ENCODE results near the gene TRAF3IP1. TPM values are rescaled to one million over a fixed set of nuclear protein-coding genes. Genes with fewer than 3 reads are reported as not detected.

TRAF3IP1 gene
- total RNA-seq, 6 donors from 2014 or later: 14.0 to 26.8 (median 18.8) TPM

- Histone ChIP-seq H3K4me1 (peaks cover 10 to 25% (median 14%) of the 10 kb centered on the region in 4 donors), H3K36me3 (peaks cover 10 to 55% (median 31%) of the 10 kb centered on the region in 4 donors), H3K9me3 (no peaks in the 10 kb centered on the region), H3K4me3 (no peak overlapping the region), H3K27ac (peak overlapping the region in 2 of 4 donors; percentile 19 to 21), H3K27me3 (no peaks in the 10 kb centered on the region)
- TF ChIP-seq POLR2AphosphoS5 (IDR thresholded peaks at IDR 0.05) (no peak), EP300 (IDR thresholded peaks at IDR 0.05) (no peak), POLR2A (IDR thresholded peaks at IDR 0.05) (no peak)
- TF ChIP-seq, protein P1, sequence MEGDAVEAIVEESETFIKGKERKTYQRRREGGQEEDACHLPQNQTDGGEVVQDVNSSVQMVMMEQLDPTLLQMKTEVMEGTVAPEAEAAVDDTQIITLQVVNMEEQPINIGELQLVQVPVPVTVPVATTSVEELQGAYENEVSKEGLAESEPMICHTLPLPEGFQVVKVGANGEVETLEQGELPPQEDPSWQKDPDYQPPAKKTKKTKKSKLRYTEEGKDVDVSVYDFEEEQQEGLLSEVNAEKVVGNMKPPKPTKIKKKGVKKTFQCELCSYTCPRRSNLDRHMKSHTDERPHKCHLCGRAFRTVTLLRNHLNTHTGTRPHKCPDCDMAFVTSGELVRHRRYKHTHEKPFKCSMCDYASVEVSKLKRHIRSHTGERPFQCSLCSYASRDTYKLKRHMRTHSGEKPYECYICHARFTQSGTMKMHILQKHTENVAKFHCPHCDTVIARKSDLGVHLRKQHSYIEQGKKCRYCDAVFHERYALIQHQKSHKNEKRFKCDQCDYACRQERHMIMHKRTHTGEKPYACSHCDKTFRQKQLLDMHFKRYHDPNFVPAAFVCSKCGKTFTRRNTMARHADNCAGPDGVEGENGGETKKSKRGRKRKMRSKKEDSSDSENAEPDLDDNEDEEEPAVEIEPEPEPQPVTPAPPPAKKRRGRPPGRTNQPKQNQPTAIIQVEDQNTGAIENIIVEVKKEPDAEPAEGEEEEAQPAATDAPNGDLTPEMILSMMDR (IDR thresholded peaks at IDR 0.05): no peak
- DNase-seq (no peak), ATAC-seq (ENCODE audit: low FRiP score in 2 of 2) (peak; percentile 52 to 93)
- 81 to 83% methylated on average over 24 of the region's 24 CpGs for WGBS, 2 donors
Observed at GRCh38 chr2:238438856-238439849, 118.8 kb downstream of the TRAF3IP1 start.

GRCh38 chr2:238439917-238440316 is 119.6 kb downstream of the TRAF3IP1 start:
- ATAC-seq (ENCODE audit: low FRiP score in 2 of 2) (no peak), DNase-seq (no peak)
- Histone ChIP-seq H3K27me3 (no peaks in the 10 kb centered on the region), H3K9me3 (no peaks in the 10 kb centered on the region), H3K4me3 (no peak overlapping the region), H3K36me3 (peaks cover 15 to 55% (median 31%) of the 10 kb centered on the region in 4 donors), H3K27ac (no peak overlapping the region), H3K4me1 (peaks cover 10 to 25% (median 14%) of the 10 kb centered on the region in 4 donors)
- 80 to 92% methylated on average over 2 of the region's 2 CpGs for WGBS, 2 donors
- TF ChIP-seq, protein P1 (IDR thresholded peaks at IDR 0.05): no peak
- TF ChIP-seq POLR2A (IDR thresholded peaks at IDR 0.05): no peak
- no peak for TF ChIP-seq POLR2AphosphoS5 (IDR thresholded peaks at IDR 0.05)
- no peak for TF ChIP-seq EP300 (IDR thresholded peaks at IDR 0.05)

DNA sequence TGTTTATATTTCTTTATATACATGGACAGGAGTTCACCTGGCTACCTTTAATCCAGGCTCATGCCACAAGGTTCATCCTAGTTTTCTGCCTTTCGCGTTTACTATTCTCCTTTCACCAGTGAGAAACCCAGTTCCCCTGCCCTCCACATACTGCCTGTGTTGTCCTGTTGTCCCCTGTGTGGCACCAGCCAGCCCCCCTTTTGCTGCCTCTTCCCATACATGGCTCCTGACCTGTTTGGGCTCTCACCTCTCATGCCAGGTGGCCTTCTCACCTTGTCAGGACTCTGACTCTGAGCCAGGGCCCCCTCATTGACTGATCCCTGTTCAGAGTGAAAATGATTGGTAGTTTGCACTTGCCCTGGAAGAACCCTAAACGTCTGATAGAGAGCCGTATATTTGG is 120.0 kb downstream of the TRAF3IP1 start:
- ATAC-seq (ENCODE audit: low FRiP score in 2 of 2) (no peak), DNase-seq (no peak)
- TF ChIP-seq EP300 (IDR thresholded peaks at IDR 0.05): no peak
- TF ChIP-seq, protein P1 (IDR thresholded peaks at IDR 0.05): no peak
- TF ChIP-seq POLR2AphosphoS5 (IDR thresholded peaks at IDR 0.05): no peak
- TF ChIP-seq POLR2A (IDR thresholded peaks at IDR 0.05): no peak
- H3K9me3 ChIP-seq: no peaks in the 10 kb centered on the region
- no peak overlapping the region for H3K27ac ChIP-seq
- H3K4me1 ChIP-seq: peaks cover 10 to 25% (median 14%) of the 10 kb centered on the region in 4 donors
- H3K4me3 ChIP-seq: no peak overlapping the region
- 86 to 96% methylated on average over 4 of the region's 4 CpGs for WGBS, 2 donors
- peaks cover 18 to 55% (median 31%) of the 10 kb centered on the region in 4 donors for H3K36me3 ChIP-seq
- no peaks in the 10 kb centered on the region for H3K27me3 ChIP-seq

GRCh38 chr2:238440767-238441166 is 120.4 kb downstream of the TRAF3IP1 start:
- Histone ChIP-seq H3K9me3 (no peaks in the 10 kb centered on the region), H3K27me3 (no peaks in the 10 kb centered on the region), H3K4me1 (peaks cover 10 to 25% (median 14%) of the 10 kb centered on the region in 4 donors), H3K4me3 (no peak overlapping the region), H3K27ac (no peak overlapping the region), H3K36me3 (peaks cover 17 to 55% (median 31%) of the 10 kb centered on the region in 4 donors)
- TF ChIP-seq EP300 (IDR thresholded peaks at IDR 0.05) (no peak), POLR2AphosphoS5 (IDR thresholded peaks at IDR 0.05) (no peak), POLR2A (IDR thresholded peaks at IDR 0.05) (no peak)
- TF ChIP-seq, protein P1 (IDR thresholded peaks at IDR 0.05): no peak
- peak in 1 of 2 donors; percentile 55 for ATAC-seq (ENCODE audit: low FRiP score in 2 of 2)
- no peak for DNase-seq
- WGBS, 2 donors: 95 to 97% methylated on average over 11 of the region's 11 CpGs
